Activated gamma-delta T cell treated with anti-CD3 and anti-CD28 coated beads, Interleukin-2, amount 50 U/mL, for 16 hours (primary cell): ENCODE data around the gene NOL9.
"Not testable (repeated sequence)": the region's sequence is repeated elsewhere in the genome, so short reads cannot be mapped to it uniquely, and the experiment has no call there.

ENCODE experiments used
- DNase-seq: peaks from one replicate; pipeline ENCODE4 v3.0.0-alpha.2; 2020; ENCODE audit warnings: low read depth

NOL9 gene

GRCh38 chr1:6572653-6573383 is 18.5 kb upstream of the NOL9 start:
- DNase-seq, result no peak

DNA sequence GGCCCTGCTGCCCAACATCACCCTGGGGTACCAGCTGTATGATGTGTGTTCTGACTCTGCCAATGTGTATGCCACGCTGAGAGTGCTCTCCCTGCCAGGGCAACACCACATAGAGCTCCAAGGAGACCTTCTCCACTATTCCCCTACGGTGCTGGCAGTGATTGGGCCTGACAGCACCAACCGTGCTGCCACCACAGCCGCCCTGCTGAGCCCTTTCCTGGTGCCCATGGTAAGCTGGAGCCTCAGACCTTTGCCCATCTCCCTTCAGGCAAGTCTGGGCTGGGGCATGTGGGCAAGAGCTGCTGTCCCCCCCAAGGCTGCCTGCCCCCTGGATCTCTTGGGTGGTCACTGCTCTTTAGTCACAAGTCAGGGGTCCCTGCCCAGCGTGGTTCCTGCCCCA is 16.7 kb upstream of the NOL9 start:
- DNase-seq, result no peak

DNA sequence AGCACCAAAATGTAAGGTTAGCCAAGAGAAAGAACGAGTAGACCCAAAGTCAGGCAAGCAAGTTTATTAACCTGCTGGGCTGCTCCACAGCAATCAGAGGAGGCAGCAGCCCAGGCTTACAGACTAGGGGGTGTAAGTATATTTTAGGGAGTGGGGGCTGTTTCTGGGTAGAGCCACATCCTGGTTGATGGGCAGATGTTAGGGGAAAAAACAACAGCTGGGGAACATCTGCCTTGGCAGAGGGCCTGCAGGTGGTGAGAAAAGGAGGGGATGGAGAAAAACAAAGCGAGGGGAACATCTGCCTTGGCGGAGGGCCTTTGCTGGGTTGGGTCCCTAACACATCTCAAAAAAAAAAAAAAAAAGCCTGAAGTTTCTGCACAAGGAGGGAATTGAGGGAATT is 15.8 kb upstream of the NOL9 start:
- DNase-seq, result no peak

DNA sequence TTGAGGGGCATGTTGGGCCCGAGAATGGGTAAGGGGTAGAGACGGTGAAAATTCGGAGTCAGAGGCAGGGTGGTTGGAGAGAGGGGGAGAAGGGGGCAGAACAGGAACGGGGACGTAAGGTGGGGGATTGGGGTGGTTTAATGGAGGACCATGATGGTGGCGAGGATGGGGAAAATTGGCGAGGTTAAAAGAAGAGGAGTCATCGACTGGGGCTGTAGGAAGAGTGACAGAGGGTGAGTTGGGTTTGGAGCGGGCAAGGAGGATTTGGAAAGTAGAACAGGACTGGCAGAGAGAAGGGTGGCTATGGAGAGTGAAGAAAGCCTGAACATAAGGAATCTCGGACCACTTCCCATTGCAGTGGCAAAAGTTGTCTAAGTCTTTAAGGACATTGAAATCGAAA is 14.7 kb upstream of the NOL9 start:
- no peak for DNase-seq

DNA sequence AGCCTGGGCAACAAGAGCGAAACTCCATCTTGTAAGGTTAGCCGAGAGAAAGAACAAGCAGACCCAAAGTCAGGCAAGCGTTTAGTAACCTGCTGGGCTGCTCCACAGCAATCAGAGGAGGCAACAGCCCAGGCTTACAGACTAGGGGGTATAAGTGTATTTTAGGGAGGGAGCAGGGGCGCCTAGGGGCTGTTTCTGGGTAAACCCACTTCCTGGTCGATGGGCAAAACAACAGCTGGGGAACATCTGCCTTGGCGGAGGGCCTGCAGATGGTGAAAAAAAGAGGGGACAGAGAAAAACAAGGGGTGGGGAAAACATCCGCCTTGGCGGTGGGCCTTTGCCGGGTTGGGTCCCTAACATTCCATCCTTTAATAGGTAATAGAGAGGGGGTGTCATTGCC is 6.0 kb upstream of the NOL9 start:
- DNase-seq, result no peak

GRCh38 chr1:6559161-6559560 is 4.8 kb upstream of the NOL9 start:
- not testable (repeated sequence) for DNase-seq

- no peak for DNase-seq
Observed at GRCh38 chr1:6557597-6557996, 3.3 kb upstream of the NOL9 start.

DNA sequence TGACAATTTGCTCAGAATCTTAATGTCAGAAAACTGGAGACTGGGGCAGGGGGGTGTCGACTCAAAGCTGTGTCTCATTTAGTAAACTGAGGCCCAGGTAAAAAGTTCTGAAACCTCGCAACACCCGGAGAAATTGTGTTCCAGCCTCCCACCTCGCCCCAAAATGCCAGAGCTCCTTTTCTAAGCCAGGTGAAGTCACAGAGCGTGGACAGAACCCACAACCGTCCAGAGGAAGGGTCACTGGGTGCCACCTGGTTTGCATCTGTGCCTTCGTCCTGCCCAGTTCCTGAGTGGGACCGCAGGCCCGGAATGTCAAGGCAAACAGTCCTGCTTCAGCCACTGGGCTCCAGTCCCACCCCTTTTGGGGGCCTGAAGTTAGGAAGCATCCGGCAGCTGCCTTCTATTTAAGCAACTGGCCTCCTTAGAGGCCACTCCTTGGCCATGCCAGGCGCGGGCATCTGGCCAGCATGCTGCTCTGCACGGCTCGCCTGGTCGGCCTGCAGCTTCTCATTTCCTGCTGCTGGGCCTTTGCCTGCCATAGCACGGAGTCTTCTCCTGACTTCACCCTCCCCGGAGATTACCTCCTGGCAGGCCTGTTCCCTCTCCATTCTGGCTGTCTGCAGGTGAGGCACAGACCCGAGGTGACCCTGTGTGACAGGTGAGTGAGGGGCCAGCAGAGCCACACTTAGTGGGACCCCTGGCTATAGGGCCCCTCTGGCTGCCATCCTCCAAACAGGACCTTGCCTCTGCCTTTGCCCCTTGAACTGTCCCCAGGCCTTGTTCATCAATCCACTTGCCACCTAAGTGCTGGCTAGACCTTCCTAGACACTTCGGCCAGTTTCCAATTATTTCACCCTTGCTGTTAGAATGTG is 830 bp upstream of the NOL9 start, which contains the start of gene TAS1R1:
Gene TAS1R1, plus strand, starts transcription at position 401 of the 872 bp plus-strand sequence. Its CDS starts 67 bp downstream, at position 468.
- DNase-seq, result no peak

GRCh38 chr1:6547301-6547700 is 7.0 kb downstream of the NOL9 start:
- no peak for DNase-seq

DNA sequence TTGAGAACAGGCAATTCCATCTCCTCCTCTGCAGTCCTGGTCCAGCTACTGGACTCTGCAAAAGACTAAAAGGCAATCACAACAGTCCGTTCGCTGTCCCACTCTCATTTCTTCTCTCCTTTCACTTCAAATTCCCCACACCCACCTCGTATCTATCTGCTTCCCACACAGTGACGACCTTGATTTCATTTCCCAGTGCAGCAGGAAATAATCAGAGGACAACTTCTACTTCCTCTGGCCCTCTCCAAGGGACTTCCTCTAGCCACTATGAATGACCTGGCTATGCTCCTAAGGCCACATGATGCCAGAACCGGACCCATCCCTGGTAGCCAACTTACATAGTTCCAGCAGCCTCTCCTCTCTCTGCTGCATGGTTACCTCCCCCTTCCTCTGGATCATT is 8.0 kb downstream of the NOL9 start:
- no peak for DNase-seq

- no peak for DNase-seq
Observed at GRCh38 chr1:6545276-6546112, 8.8 kb downstream of the NOL9 start.

GRCh38 chr1:6544831-6545230 is 9.5 kb downstream of the NOL9 start:
- no peak for DNase-seq

GRCh38 chr1:6538956-6539355 is 15.4 kb downstream of the NOL9 start:
- no peak for DNase-seq

- DNase-seq, result no peak
Observed at GRCh38 chr1:6536291-6536690, 18.0 kb downstream of the NOL9 start.

DNA sequence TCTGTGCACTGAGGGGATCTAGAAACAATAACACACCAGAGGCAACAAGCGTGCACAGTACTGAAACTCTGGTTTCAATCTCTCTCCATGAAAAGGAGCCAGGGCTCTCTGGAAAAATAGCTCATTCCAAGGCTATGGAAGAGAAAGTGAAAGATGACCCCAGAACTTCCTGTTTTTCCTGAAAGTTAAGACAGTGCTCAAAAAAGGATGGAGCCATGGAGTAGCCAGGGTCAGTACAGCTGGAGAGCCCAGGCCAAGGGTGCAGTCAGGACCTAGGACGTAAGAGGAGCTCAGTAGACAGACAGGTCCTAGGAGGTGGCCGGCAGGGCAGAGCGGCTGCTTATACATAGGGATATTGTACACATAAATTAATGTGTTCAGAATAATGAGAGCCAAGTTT is 19.1 kb downstream of the NOL9 start:
- no peak for DNase-seq

GRCh38 chr1:6534248-6534822 is 20.0 kb downstream of the NOL9 start:
- DNase-seq, result no peak

DNA sequence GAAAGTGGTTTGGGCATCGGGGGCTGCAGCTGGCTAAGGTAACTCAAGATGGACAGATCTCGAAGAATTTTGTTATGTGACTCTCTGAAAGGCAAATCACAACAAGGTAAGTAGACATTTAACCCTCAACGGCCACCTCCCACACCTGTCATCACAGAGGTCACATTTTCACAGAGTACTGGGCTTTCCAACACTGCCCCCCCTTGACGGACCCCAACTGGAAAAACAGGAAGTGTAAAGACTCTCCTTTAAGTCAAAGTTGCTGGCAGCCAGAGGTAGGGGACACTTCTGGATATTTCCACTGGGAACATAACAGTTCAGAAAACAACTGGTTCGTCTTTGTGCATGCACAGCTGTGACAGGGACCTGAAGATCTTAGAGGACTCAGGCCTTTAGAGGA is 22.3 kb downstream of the NOL9 start:
- no peak for DNase-seq

DNA sequence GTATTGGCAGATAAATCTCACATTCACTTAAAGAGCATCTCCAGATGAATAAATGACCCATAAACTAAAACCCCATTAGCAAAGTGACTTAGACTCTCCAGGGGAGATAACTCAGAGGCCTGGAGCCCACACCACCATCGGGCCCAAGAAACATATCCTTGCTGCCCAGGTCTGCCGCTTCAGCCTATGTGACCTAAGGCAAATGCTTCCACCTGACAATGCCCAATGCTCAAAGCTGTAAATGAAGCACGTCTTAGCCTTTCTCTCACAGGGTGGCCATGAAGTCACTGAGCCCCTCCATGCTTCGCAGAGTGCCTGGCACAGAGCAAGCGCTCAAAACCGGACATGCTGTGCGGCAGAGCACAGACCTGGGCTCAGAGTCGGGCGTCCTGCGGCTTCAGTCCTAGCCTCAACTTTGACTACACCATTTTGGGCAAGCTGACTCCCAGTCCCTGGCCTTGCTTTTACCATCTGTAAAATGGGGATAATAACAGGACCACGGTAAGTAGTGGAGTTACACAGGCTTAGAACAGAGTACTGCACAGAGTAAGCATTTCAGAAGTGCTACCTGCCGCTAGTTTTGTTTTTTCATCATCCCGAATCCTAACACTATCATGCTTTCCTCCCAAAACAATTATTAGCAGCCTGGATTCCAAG is 23.7 kb downstream of the NOL9 start:
- DNase-seq, result no peak

DNA sequence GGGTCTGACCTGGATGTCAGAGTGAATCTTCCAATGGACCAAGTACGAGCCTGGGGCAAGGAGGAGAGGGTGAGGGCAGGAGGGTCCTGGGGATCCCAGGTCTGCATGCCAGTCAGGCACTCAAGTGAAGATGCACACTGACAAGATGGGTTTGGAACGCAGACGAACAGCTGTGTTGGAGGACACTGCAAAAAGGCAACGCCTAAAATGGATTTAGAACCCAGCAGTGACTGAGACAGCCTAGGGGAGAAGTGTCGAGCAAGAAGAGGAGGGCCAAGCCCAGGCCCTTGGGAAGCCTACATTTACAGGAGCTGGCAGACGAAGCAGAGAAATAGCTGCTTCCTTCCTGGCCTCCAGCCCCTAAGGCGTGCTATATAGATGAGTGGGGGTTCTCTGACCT is 25.8 kb downstream of the NOL9 start:
- DNase-seq, result no peak

- DNase-seq, result no peak
Observed at GRCh38 chr1:6526316-6526715, 28.0 kb downstream of the NOL9 start.

GRCh38 chr1:6523566-6523965 is 30.7 kb downstream of the NOL9 start:
- DNase-seq, result no peak

DNA sequence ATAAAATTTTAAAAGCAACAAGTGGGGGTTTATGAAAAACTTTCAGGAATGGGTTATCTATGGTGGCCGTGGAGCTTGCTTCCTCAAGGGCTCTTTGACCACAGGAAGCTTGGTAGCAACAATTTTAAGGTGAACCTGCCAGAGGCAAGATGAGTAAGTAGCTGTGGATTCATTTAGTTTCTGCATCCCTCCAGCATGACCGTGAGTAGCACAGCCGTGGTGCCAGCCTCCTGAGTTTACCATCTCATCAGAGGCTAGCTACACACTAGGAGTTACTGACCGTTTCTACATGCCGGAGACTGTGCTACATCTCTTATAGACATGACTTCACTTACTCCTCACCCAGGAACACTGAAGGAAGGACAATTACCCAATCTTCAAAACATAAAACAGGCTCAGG is 32.8 kb downstream of the NOL9 start:
- DNase-seq, result no peak
